ENCODE data around the gene MTA1.

MTA1 gene

DNA sequence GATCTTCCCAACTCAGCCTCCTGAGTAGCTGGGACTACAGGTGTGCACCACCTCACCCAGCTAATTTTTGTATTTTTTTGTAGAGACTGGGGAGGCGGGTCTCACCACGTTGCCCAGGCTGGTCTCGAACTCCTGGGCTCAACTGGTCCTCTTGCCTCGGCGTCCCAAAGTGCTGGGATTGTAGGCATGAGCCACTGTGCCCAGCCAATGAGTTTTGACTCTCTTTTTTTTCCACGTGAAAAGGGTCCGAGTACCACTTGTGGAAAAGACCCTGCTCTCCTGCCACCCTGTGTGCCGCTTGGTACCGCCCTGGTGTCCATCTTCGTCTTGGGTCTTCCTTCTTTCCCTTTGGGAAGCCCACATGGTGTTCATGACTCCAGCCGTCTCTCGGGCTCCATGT is 89.0 kb downstream of the MTA1 start:
- no peaks in the 10 kb centered on the region for H3K4me1 ChIP-seq (ENCODE audit: control insufficient read depth, insufficient read depth, low read length)
- no peaks in the 10 kb centered on the region for H3K27me3 ChIP-seq (ENCODE audit: control insufficient read depth, insufficient read depth, low read length)
- H3K4me3 ChIP-seq (ENCODE audit: low read length) = no peak overlapping the region
- no peak overlapping the region for H3K9ac ChIP-seq (ENCODE audit: low read length)
- no peaks in the 10 kb centered on the region for H3K36me3 ChIP-seq (ENCODE audit: control insufficient read depth, insufficient read depth, low read length)
- no peak overlapping the region for H3K27ac ChIP-seq (ENCODE audit: low read depth, low read length)

DNA sequence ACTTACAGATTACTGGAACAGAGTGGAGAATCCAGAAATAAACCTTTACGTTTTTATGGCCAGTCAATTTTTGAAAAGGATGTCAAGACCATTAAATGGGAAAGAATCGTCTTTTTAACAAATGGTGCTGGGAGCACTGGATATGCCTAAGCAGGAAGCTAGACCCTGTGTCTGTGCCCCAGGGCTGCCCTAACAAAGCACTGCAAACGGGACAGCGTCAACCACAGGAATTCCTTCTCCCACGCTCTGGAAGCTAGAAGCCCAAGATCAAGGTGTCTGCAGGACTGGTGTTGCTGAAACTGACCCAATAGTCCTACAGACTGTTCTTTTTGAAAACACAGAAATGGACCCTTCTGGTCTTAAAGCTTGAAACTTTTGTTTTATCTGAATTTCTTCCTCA is 97.5 kb downstream of the MTA1 start:
- H3K4me1 ChIP-seq (ENCODE audit: control insufficient read depth, insufficient read depth, low read length) = no peaks in the 10 kb centered on the region
- H3K27ac ChIP-seq (ENCODE audit: low read depth, low read length) = no peak overlapping the region
- H3K27me3 ChIP-seq (ENCODE audit: control insufficient read depth, insufficient read depth, low read length) = no peaks in the 10 kb centered on the region
- H3K36me3 ChIP-seq (ENCODE audit: control insufficient read depth, insufficient read depth, low read length) = no peaks in the 10 kb centered on the region
- no peak overlapping the region for H3K9ac ChIP-seq (ENCODE audit: low read length)
- no peak overlapping the region for H3K4me3 ChIP-seq (ENCODE audit: low read length)

GRCh38 chr14:105519946-105520698 is 100.5 kb downstream of the MTA1 start:
- Histone ChIP-seq H3K9ac (ENCODE audit: low read length) (no peak overlapping the region), H3K36me3 (ENCODE audit: control insufficient read depth, insufficient read depth, low read length) (no peaks in the 10 kb centered on the region), H3K27me3 (ENCODE audit: control insufficient read depth, insufficient read depth, low read length) (no peaks in the 10 kb centered on the region), H3K27ac (ENCODE audit: low read depth, low read length) (no peak overlapping the region), H3K4me1 (ENCODE audit: control insufficient read depth, insufficient read depth, low read length) (no peaks in the 10 kb centered on the region), H3K4me3 (ENCODE audit: low read length) (no peak overlapping the region)
